ENCODE data around the gene C20orf141.

- TF ChIP-seq CTCF (IDR thresholded peaks at IDR 0.05), result no peak
- TF ChIP-seq POLR2A (IDR thresholded peaks at IDR 0.05), result no peak
- TF ChIP-seq POLR2AphosphoS5 (IDR thresholded peaks at IDR 0.05), result no peak
Observed at GRCh38 chr20:2794202-2794748, 20.5 kb upstream of the C20orf141 start.
